ENCODE data around the gene ST7L.

ST7L gene

DNA sequence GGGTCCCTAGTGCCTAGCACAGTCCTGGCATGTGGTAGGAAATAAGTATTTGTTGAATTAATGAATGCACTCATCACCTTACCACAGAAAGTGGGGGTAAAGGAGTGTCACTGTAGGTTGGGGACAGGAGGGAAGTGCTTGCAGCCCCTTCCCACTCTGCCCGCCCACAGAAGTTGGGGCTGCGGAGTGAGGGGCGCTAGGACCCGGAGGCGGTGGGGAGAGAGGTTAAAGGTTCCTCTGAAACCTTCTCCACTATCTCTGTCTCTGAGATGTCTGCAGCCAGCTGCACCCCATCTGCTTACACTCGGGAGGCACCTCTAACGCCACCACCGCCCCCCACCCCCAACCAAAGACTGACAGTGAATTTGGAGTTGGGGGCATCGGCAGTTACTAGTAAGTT is 111.6 kb downstream of the ST7L start:
- H3K79me2 ChIP-seq (ENCODE audit: control insufficient read depth, low read length), result no peaks in the 10 kb centered on the region
- H3K4me1 ChIP-seq (ENCODE audit: control insufficient read depth, low read length), result peaks cover 67% of the 10 kb centered on the region
- peaks cover 32% of the 10 kb centered on the region for H3K27me3 ChIP-seq (ENCODE audit: control insufficient read depth, low read length)
- no peaks in the 10 kb centered on the region for H3K9me2 ChIP-seq (replicated peaks; ENCODE audit: control insufficient read depth, low read length)
- no peaks in the 10 kb centered on the region for H3K36me3 ChIP-seq (ENCODE audit: control insufficient read depth, low read length)
- peaks cover 18% of the 10 kb centered on the region for H3F3A ChIP-seq (ENCODE audit: control insufficient read depth, insufficient read depth)
- no peaks in the 10 kb centered on the region for H3K9me3 ChIP-seq (ENCODE audit: control insufficient read depth, insufficient read depth, low read length)
- TF ChIP-seq, protein P1, sequence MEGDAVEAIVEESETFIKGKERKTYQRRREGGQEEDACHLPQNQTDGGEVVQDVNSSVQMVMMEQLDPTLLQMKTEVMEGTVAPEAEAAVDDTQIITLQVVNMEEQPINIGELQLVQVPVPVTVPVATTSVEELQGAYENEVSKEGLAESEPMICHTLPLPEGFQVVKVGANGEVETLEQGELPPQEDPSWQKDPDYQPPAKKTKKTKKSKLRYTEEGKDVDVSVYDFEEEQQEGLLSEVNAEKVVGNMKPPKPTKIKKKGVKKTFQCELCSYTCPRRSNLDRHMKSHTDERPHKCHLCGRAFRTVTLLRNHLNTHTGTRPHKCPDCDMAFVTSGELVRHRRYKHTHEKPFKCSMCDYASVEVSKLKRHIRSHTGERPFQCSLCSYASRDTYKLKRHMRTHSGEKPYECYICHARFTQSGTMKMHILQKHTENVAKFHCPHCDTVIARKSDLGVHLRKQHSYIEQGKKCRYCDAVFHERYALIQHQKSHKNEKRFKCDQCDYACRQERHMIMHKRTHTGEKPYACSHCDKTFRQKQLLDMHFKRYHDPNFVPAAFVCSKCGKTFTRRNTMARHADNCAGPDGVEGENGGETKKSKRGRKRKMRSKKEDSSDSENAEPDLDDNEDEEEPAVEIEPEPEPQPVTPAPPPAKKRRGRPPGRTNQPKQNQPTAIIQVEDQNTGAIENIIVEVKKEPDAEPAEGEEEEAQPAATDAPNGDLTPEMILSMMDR (IDR thresholded peaks at IDR 0.05; ENCODE audit: low read depth, low read length, poor library complexity, severe bottlenecking), result no peak
- TF ChIP-seq EZH2phosphoT487 (IDR thresholded peaks at IDR 0.05; ENCODE audit: borderline replicate concordance, low read length), result no peak
- H3K4me2 ChIP-seq (ENCODE audit: low read length), result peak overlapping the region; percentile 94
- no peaks in the 10 kb centered on the region for H4K20me1 ChIP-seq (ENCODE audit: control insufficient read depth, insufficient read depth, low read depth, low read length)
- H3K4me3 ChIP-seq (ENCODE audit: low read length), result peak overlapping the region; percentile 83
- no peak overlapping the region for H3K27ac ChIP-seq (ENCODE audit: low read depth, low read length)

DNA sequence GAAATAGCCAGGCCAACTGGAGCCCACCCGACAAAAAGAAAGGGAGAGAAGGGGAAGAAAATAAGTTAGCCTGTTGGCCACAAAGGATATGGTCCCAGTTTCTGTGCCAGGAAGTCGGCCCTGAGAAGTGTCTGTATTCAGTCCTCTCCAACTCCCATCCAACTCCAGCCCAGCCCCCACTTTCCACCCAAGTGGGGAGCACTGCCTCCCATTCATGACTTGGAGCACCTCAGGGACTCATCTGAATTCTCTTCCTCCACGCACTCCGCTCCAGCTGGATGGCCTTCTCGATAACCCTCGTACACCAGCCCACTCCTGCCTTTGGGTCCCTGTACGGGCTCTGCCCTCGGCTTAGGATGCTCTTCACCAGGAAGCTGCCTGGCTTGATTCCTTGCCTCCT is 112.2 kb downstream of the ST7L start:
- H3K4me2 ChIP-seq (ENCODE audit: low read length), result peak overlapping the region; percentile 94; the same call in 1 of the 2 replicates
- no peaks in the 10 kb centered on the region for H3K9me3 ChIP-seq (ENCODE audit: control insufficient read depth, insufficient read depth, low read length)
- no peaks in the 10 kb centered on the region for H3K79me2 ChIP-seq (ENCODE audit: control insufficient read depth, low read length)
- peaks cover 18% of the 10 kb centered on the region for H3F3A ChIP-seq (ENCODE audit: control insufficient read depth, insufficient read depth)
- TF ChIP-seq EZH2phosphoT487 (IDR thresholded peaks at IDR 0.05; ENCODE audit: borderline replicate concordance, low read length), result no peak
- TF ChIP-seq, protein P1 (IDR thresholded peaks at IDR 0.05; ENCODE audit: low read depth, low read length, poor library complexity, severe bottlenecking), result no peak
- H3K27me3 ChIP-seq (ENCODE audit: control insufficient read depth, low read length), result peaks cover 38% of the 10 kb centered on the region
- no peaks in the 10 kb centered on the region for H4K20me1 ChIP-seq (ENCODE audit: control insufficient read depth, insufficient read depth, low read depth, low read length)
- no peaks in the 10 kb centered on the region for H3K9me2 ChIP-seq (replicated peaks; ENCODE audit: control insufficient read depth, low read length)
- H3K4me3 ChIP-seq (ENCODE audit: low read length), result no peak overlapping the region
- no peaks in the 10 kb centered on the region for H3K36me3 ChIP-seq (ENCODE audit: control insufficient read depth, low read length)
- peak overlapping the region; percentile 44 for H3K27ac ChIP-seq (ENCODE audit: low read depth, low read length)
- H3K4me1 ChIP-seq (ENCODE audit: control insufficient read depth, low read length), result peaks cover 73% of the 10 kb centered on the region

DNA sequence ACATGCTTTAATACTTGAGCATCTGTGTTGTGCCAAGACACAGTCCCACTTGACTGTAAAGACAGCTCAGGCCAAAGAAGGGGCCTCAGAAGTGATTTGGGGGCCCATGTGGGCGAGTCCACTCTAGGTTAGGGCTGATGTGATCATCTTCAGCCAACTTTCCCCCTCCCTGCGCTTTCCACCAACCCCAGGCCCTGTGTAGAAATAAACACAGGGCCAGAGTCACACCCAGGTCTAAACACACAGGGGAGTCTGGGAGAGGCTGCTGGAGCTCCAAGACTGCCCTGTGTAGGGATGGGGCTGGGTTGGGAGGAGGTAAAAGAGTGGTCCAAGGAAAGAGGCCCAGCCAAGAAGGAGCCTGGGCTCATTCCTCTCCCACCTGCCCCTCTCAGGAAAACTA is 112.6 kb downstream of the ST7L start:
- peaks cover 43% of the 10 kb centered on the region for H3K27me3 ChIP-seq (ENCODE audit: control insufficient read depth, low read length)
- peaks cover 18% of the 10 kb centered on the region for H3F3A ChIP-seq (ENCODE audit: control insufficient read depth, insufficient read depth)
- TF ChIP-seq EZH2phosphoT487 (IDR thresholded peaks at IDR 0.05; ENCODE audit: borderline replicate concordance, low read length), result no peak
- TF ChIP-seq, protein P1 (IDR thresholded peaks at IDR 0.05; ENCODE audit: low read depth, low read length, poor library complexity, severe bottlenecking), result no peak
- H3K4me1 ChIP-seq (ENCODE audit: control insufficient read depth, low read length), result peaks cover 76% of the 10 kb centered on the region
- H3K9me2 ChIP-seq (replicated peaks; ENCODE audit: control insufficient read depth, low read length), result no peaks in the 10 kb centered on the region
- H3K9me3 ChIP-seq (ENCODE audit: control insufficient read depth, insufficient read depth, low read length), result no peaks in the 10 kb centered on the region
- no peaks in the 10 kb centered on the region for H4K20me1 ChIP-seq (ENCODE audit: control insufficient read depth, insufficient read depth, low read depth, low read length)
- no peak overlapping the region for H3K4me3 ChIP-seq (ENCODE audit: low read length)
- H3K4me2 ChIP-seq (ENCODE audit: low read length), result peak overlapping the region; percentile 38
- H3K27ac ChIP-seq (ENCODE audit: low read depth, low read length), result peak overlapping the region; percentile 44
- H3K79me2 ChIP-seq (ENCODE audit: control insufficient read depth, low read length), result no peaks in the 10 kb centered on the region
- H3K36me3 ChIP-seq (ENCODE audit: control insufficient read depth, low read length), result no peaks in the 10 kb centered on the region

Data from DOHH2 (cell line).